HG02678 (cell line): ENCODE results near the gene COX6A2.
A peak's percentile ranks its signal among the peaks of the same experiment; 100 is the strongest.

Experiments
- ATAC-seq: cut with Tn5 transposase; IDR thresholded peaks from one replicate; pipeline ENCODE4 v1.9.1; 2021; ENCODE audit warnings: mild to moderate bottlenecking, moderate library complexity; ENCODE audit not compliant: unreplicated experiment

The COX6A2 gene

GRCh38 chr16:31428279-31428597, at the start of gene COX6A2:
Gene COX6A2, minus strand, starts transcription at chr16:31428360. Its CDS starts 35 bp downstream, at chr16:31428325.
- ATAC-seq: no peak

- peak; percentile 36 for ATAC-seq
Measured at GRCh38 chr16:31477220-31478216, 49.4 kb upstream of the COX6A2 start.

- ATAC-seq: peak; percentile 62
Measured at GRCh38 chr16:31476303-31477219, 48.4 kb upstream of the COX6A2 start.

GRCh38 chr16:31475946-31476302, 47.8 kb upstream of the COX6A2 start:
- no peak for ATAC-seq

GRCh38 chr16:31474773-31475738, 46.9 kb upstream of the COX6A2 start:
- ATAC-seq: no peak

GRCh38 chr16:31474173-31474714, 46.1 kb upstream of the COX6A2 start:
- ATAC-seq: no peak

GRCh38 chr16:31473264-31473984, 45.3 kb upstream of the COX6A2 start:
- ATAC-seq: no peak

- peak; percentile 49 for ATAC-seq
Measured at GRCh38 chr16:31472709-31473203, 44.6 kb upstream of the COX6A2 start.

GRCh38 chr16:31471875-31472708, 43.9 kb upstream of the COX6A2 start, which contains the start of gene TGFB1I1:
Gene TGFB1I1, plus strand, starts transcription at chr16:31472152. Its CDS starts 37 bp downstream, at chr16:31472189.
- peak; percentile 2 for ATAC-seq

GRCh38 chr16:31471241-31471874, 43.2 kb upstream of the COX6A2 start:
- ATAC-seq: no peak

GRCh38 chr16:31470615-31471014, 42.5 kb upstream of the COX6A2 start:
- ATAC-seq: no peak

- no peak for ATAC-seq
Measured at GRCh38 chr16:31467858-31468257, 39.7 kb upstream of the COX6A2 start.

- ATAC-seq: peak; percentile 65
Measured at GRCh38 chr16:31467151-31467773, 39.1 kb upstream of the COX6A2 start.

GRCh38 chr16:31466381-31466841, 38.3 kb upstream of the COX6A2 start:
- no peak for ATAC-seq

GRCh38 chr16:31465788-31466370, 37.7 kb upstream of the COX6A2 start:
- ATAC-seq: no peak

- ATAC-seq: no peak
Measured at GRCh38 chr16:31464781-31465260, 36.7 kb upstream of the COX6A2 start.

GRCh38 chr16:31464348-31464769, 36.2 kb upstream of the COX6A2 start:
- no peak for ATAC-seq
